ENCODE results near the gene DNAH9.

DNA sequence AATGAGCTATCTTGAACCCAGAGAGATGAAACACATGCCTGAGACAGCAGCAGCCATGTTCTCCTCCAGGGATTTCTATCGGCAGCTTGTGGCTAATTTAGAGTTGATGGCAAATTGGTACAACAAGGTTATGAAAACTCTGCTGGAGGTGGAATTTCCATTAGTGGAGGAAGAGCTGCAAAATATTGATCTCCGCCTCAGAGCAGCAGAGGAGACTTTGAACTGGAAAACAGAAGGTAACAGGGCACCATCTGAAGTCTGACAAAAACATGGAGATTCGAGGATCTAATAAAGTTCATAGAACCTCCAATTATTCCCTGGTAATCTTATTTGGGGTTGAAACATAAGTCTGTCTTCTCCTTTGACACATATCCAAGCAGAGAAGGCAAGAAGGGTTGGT is 52.8 kb downstream of the DNAH9 start:
- TF ChIP-seq, protein P1, sequence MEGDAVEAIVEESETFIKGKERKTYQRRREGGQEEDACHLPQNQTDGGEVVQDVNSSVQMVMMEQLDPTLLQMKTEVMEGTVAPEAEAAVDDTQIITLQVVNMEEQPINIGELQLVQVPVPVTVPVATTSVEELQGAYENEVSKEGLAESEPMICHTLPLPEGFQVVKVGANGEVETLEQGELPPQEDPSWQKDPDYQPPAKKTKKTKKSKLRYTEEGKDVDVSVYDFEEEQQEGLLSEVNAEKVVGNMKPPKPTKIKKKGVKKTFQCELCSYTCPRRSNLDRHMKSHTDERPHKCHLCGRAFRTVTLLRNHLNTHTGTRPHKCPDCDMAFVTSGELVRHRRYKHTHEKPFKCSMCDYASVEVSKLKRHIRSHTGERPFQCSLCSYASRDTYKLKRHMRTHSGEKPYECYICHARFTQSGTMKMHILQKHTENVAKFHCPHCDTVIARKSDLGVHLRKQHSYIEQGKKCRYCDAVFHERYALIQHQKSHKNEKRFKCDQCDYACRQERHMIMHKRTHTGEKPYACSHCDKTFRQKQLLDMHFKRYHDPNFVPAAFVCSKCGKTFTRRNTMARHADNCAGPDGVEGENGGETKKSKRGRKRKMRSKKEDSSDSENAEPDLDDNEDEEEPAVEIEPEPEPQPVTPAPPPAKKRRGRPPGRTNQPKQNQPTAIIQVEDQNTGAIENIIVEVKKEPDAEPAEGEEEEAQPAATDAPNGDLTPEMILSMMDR (IDR thresholded peaks at IDR 0.05): no peak
- TF ChIP-seq POLR2A (IDR thresholded peaks at IDR 0.05): no peak

All from right lobe of liver (tissue), 4 donors.